GM15510 (cell line): ENCODE measurements around the gene ARHGAP42.

Experiments
- POLR2A ChIP-seq: IDR thresholded peaks from 3 replicates; pipeline ENCODE4 v1.6.1; 2011; ENCODE audit warnings: borderline replicate concordance; ENCODE audit not compliant: insufficient read length; ENCODE audit errors: extremely low read depth

The ARHGAP42 gene

GRCh38 chr11:100956351-100956750 is 269.3 kb downstream of the ARHGAP42 start:
- TF ChIP-seq POLR2A: no peak

- no peak for TF ChIP-seq POLR2A
Measured at GRCh38 chr11:100957499-100957898, 270.4 kb downstream of the ARHGAP42 start.

DNA sequence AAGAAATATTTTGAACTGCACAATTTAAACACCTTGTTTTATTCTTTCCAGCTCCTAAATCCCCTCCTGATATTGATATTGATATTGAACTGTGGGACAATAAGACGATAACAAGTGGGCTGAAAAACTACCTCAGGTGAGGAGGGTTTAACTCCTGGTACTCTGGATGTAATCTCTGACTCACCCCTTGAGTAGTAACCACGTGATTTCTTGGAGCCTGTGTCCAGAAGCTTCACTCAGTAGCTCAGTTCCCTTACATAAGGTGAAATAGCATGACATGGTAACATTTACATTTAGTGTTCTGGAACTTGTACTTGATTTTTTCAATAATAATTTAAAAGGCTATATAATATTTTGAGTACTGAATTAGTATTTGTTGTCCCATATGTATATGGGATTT is 274.5 kb downstream of the ARHGAP42 start:
- TF ChIP-seq POLR2A: no peak

DNA sequence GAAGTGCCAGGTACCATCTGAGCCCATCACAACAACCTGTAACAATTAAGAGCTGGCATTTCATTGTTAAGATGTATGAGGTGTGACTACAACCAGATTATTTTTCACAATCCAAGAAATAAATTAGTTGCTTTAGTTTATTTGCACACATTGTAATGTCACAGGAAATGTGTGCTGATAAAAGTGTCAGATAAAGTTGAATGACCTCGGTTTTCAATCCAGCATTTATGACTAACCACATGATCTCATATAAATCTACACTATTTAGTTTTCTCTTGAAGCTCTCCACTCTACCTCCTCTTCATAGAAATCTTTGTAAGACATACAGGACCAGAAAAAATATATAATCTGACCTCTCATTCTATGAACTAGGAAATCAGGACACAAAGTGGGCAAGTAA is 276.3 kb downstream of the ARHGAP42 start:
- TF ChIP-seq POLR2A: no peak

DNA sequence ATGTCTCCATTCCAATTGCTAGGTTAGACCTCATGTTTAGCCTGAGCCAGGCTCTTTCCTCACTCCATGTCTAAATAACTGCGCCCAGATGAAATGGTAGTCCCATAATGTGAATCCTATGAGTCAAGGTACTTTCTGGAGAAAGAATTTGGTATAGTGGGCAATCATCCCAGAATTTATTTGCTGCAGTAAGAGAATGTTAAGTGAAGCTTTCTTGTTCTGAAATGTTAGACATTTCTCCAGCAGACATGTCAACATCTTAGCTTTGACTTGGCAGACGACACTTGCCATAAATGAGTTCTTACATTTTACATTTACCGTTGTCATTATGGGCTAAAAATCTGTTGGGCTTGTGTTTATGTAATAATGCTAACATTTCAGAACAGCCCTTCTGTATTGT is 277.3 kb downstream of the ARHGAP42 start:
- no peak for TF ChIP-seq POLR2A

DNA sequence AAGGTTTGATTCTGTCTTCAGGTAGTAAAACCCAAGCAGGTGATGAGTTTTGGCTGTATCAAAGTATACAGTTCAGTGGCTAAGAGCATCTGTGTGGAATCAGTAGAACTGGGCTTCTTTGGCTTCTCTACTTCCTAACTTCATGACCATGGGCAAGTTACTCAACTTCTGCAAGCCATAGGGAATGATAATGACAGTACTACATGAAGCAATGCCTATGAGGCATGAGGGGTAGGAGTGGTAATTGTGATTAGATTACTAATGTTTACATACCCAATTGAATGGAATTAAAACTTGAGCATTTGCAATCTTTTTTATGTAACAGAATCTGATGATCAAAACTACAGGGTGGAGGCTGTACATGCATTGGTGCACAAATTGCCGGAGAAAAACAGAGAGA is 278.3 kb downstream of the ARHGAP42 start:
- no peak for TF ChIP-seq POLR2A

- no peak for TF ChIP-seq POLR2A
Measured at GRCh38 chr11:100966366-100966765, 279.3 kb downstream of the ARHGAP42 start.

GRCh38 chr11:100969008-100969407 is 281.9 kb downstream of the ARHGAP42 start:
- no peak for TF ChIP-seq POLR2A

- no peak for TF ChIP-seq POLR2A
Measured at GRCh38 chr11:100970283-100971164, 283.4 kb downstream of the ARHGAP42 start.

DNA sequence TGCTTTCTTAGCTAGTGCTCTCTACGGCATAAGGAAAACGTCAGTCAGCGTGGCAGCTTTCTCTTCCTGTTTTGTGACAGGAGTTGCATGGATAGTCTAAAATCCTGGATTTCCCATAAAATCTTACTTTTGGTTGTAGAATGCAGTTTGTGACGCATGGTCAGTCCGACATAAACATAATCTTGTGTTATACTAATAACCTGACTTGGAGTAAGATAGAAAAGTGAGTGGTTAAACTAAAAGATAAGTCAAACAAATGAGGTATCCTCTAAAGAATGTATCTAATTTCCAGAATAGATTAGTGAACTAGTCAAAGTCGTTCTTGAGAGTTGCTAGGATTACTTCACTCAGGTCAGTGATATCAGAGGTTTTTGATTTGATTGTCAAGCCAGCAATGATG is 285.0 kb downstream of the ARHGAP42 start:
- TF ChIP-seq POLR2A: no peak

GRCh38 chr11:100978442-100978841 is 291.4 kb downstream of the ARHGAP42 start:
- TF ChIP-seq POLR2A: no peak

DNA sequence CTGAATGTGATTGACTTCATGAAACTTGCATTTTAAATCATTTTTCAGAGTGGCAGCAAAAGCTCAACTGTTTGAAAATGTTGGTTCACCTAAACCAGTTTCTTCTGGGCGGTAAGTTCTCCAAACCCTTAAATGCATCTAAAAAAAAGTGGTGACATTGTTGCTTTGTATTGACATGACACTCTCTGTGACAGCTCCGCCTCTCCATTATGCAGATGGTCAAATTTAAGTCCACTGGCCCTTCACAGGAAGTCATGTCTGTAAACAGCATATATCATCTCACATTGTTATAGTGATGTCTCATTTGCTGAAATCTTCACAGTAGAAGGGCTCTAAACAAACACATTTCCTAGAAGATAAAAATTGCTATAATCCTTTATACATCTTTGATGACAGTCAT is 291.9 kb downstream of the ARHGAP42 start:
- TF ChIP-seq POLR2A: no peak

DNA sequence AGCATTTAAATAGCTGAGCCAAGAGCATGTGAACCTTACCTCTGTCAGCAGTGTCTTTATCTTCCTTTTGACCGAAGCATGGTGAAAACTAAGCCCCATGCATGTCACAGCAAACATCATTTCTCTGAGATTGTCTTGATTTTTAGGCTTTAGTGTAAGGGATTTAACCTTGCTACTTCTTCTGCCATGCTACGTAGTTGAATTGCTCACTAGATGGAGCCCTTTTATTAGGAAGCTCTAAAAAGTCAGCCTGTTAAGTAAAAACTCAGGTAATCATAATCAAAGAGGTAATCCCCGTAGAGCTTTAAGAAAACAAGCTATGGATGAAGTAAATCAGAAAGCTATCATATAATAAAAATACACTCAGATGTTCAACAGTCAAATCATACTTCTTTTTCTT is 293.1 kb downstream of the ARHGAP42 start:
- no peak for TF ChIP-seq POLR2A

GRCh38 chr11:100981196-100981824 is 294.2 kb downstream of the ARHGAP42 start:
- TF ChIP-seq POLR2A: no peak

DNA sequence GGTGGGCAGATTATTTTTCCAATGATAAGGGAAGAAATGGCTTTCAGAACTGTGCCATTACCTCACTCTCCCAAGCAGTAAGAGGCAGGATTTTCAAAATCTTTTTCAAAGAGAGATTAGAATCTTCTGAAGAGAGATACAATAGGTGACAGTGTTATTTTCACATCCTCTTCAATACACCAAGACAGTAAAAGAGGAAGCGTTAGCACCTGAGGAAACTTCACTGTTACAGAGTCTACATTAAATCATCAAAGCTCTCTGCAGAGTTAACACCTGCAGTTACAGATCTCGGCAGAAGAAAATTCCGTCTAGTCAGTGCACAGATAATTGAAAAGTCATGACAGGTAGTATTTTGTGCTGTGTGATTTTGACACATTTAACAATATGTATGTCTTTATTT is 297.6 kb downstream of the ARHGAP42 start:
- no peak for TF ChIP-seq POLR2A

- no peak for TF ChIP-seq POLR2A
Measured at GRCh38 chr11:100990931-100991330, 303.8 kb downstream of the ARHGAP42 start.
